Measurements from ENCODE around the gene NOL4L. TPM values are rescaled to one million over a fixed set of nuclear protein-coding genes. Genes with fewer than 3 reads are reported as not detected.

Gene NOL4L
- total RNA-seq, 4 donors from 2014 or later, result 18.5 to 29.9 (median 24.8) TPM

DNA sequence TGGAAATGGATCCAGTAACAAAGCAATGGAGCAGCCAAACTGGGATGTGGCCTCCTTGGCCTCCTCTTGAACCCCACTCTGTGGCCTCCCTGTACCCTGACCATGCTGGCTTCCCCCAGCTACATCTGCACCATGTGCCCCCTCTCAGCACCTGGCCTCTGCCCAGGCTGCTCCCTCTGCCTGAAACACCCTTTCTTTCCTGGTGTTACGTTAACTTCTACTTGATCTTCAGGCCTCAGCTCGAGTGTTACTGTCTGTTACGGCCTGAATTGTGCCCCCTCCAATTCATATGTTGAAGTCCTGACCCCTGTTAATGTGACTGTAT is 30.2 kb downstream of the NOL4L start:
- Histone ChIP-seq H3K36me3 (no peaks in the 10 kb centered on the region), H3K27me3 (no peaks in the 10 kb centered on the region), H3K4me3 (replicated peaks in 1 of 3) (no peak overlapping the region), H3K27ac (no peak overlapping the region), H3K4me1 (no peaks in the 10 kb centered on the region), H3K9me3 (no peaks in the 10 kb centered on the region)
- WGBS, 2 donors, result 92 to 98% methylated on average over 3 of the region's 3 CpGs
- TF ChIP-seq, protein P1, sequence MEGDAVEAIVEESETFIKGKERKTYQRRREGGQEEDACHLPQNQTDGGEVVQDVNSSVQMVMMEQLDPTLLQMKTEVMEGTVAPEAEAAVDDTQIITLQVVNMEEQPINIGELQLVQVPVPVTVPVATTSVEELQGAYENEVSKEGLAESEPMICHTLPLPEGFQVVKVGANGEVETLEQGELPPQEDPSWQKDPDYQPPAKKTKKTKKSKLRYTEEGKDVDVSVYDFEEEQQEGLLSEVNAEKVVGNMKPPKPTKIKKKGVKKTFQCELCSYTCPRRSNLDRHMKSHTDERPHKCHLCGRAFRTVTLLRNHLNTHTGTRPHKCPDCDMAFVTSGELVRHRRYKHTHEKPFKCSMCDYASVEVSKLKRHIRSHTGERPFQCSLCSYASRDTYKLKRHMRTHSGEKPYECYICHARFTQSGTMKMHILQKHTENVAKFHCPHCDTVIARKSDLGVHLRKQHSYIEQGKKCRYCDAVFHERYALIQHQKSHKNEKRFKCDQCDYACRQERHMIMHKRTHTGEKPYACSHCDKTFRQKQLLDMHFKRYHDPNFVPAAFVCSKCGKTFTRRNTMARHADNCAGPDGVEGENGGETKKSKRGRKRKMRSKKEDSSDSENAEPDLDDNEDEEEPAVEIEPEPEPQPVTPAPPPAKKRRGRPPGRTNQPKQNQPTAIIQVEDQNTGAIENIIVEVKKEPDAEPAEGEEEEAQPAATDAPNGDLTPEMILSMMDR (IDR thresholded peaks at IDR 0.05), result no peak
- no peak for TF ChIP-seq POLR2A (IDR thresholded peaks at IDR 0.05)
- intact Hi-C loops (cut with DNase I), result no loop called here
- DNase-seq, result no peak

DNA sequence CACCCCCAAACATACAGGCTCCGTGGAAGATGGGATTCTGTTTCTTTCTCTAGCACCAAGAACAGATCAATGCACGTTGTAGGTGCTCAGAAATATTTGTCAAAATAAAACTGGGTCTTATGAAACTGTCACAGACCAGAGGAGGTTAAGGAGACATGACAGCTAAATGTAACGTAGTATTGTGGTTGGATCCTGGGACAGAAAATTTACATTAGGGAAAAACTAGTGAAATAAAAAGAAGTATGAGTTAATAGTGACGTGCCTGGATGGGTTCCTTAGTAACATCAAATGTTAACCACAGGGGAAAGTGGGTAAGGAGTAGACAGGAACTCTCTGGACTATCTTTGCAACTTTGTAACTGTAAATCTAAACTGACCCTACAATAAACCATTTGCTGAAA is 31.5 kb downstream of the NOL4L start:
- H3K27ac ChIP-seq, result no peak overlapping the region
- no peak for DNase-seq
- no peaks in the 10 kb centered on the region for H3K27me3 ChIP-seq
- H3K4me3 ChIP-seq (replicated peaks in 1 of 3), result no peak overlapping the region
- H3K36me3 ChIP-seq, result no peaks in the 10 kb centered on the region
- TF ChIP-seq, protein P1 (IDR thresholded peaks at IDR 0.05), result no peak
- no peak for TF ChIP-seq POLR2A (IDR thresholded peaks at IDR 0.05)
- no peaks in the 10 kb centered on the region for H3K9me3 ChIP-seq
- no peaks in the 10 kb centered on the region for H3K4me1 ChIP-seq
- WGBS, 2 donors, result 85 to 90% methylated on average over 4 of the region's 4 CpGs
- intact Hi-C loops (cut with DNase I), result no loop called here

DNA sequence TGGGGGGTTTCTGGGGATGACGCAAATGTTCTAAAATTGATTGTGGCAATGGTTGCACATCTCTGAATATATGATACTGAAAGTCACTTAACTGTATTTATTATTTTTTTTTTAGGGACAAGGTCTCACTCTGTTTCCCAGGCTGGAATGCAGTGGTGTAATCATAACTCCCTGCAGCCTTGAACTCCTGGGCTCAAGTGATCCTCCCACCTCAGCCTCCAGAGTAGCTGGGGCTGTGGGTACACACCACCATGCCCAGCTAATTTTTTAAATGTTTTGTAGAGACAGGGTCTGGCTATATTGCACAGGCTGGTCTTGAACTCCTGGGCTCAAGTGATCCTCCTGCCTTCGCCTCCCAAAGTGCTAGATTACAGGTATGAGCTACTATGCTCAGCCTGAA is 33.4 kb downstream of the NOL4L start:
- TF ChIP-seq POLR2A (IDR thresholded peaks at IDR 0.05), result no peak
- TF ChIP-seq, protein P1 (IDR thresholded peaks at IDR 0.05), result no peak
- Histone ChIP-seq H3K27ac (no peak overlapping the region), H3K4me1 (no peaks in the 10 kb centered on the region), H3K36me3 (no peaks in the 10 kb centered on the region), H3K27me3 (no peaks in the 10 kb centered on the region), H3K9me3 (no peaks in the 10 kb centered on the region), H3K4me3 (replicated peaks in 1 of 3) (no peak overlapping the region)
- WGBS, 2 donors, result 97 to 100% methylated on average over 2 of the region's 2 CpGs
- intact Hi-C loops (cut with DNase I), result no loop called here
- no peak for DNase-seq

DNA sequence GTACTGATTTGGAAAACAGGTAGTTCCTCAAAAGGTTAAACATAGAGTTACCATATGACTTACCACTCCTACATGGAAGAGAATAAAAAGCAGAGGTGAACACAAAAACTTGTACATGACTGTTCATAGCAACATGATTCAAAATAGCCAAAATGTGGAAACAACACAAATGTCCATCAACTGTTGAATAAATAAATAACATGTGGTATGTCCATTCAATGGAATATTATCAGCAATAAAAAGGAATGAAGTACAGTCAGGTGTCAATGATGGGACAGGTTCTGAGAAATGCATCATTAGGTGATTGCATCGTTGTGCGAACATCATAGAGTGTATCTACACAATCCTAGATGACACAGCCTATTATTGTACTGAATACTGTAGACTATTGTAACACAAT is 35.3 kb downstream of the NOL4L start:
- no peak for DNase-seq
- Histone ChIP-seq H3K4me1 (no peaks in the 10 kb centered on the region), H3K36me3 (no peaks in the 10 kb centered on the region), H3K4me3 (replicated peaks in 1 of 3) (no peak overlapping the region), H3K27me3 (no peaks in the 10 kb centered on the region), H3K9me3 (no peaks in the 10 kb centered on the region), H3K27ac (no peak overlapping the region)
- intact Hi-C loops (cut with DNase I), result no loop called here
- WGBS, 2 donors, result 94 to 98% methylated on average over 2 of the region's 2 CpGs
- TF ChIP-seq POLR2A (IDR thresholded peaks at IDR 0.05), result no peak
- TF ChIP-seq, protein P1 (IDR thresholded peaks at IDR 0.05), result no peak

DNA sequence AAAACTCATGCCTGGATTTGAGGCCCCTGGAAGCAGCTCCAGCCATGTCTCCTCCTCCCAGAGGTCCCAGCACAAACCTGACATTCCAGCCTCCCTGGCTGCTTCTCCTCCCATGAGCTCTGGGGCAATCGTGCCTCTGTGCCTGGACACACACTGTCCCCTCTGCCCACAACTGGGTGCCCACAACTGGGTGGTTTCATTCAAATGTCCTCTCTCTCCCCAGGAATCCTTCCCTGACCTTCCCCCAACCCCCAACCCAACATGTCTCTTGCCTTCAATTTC is 37.4 kb downstream of the NOL4L start:
- 54 to 58% methylated on average over 1 of the region's 1 CpG for WGBS, 2 donors
- intact Hi-C loops (cut with DNase I), result no loop called here
- Histone ChIP-seq H3K27me3 (no peaks in the 10 kb centered on the region), H3K9me3 (no peaks in the 10 kb centered on the region), H3K27ac (no peak overlapping the region), H3K4me3 (replicated peaks in 1 of 3) (no peak overlapping the region), H3K4me1 (no peaks in the 10 kb centered on the region), H3K36me3 (no peaks in the 10 kb centered on the region)
- no peak for DNase-seq
- no peak for TF ChIP-seq POLR2A (IDR thresholded peaks at IDR 0.05)
- TF ChIP-seq, protein P1 (IDR thresholded peaks at IDR 0.05), result no peak

All from thyroid gland (tissue), 4 donors.